HL-60 (cell line): ENCODE measurements around the gene JMJD1C.

Experiments
- DNase-seq, 2 experiments: peaks; one replicate each; pipeline ENCODE4 v3.0.0-alpha.2; 2010 to 2020; ENCODE audit warnings: low read depth in 1 of 2, low spot score in 1 of 2
- H3K27ac ChIP-seq: fragments of 250-450 bp; sonication (Bioruptor Pico); replicated peaks from 2 replicates; pipeline ENCODE4 v1.5.1; 2020; ENCODE audit warnings: mild to moderate bottlenecking, moderate library complexity
- H3K27me3 ChIP-seq: fragments of 250-450 bp; sonication (Bioruptor Pico); 2 replicates; pipeline ENCODE4 v1.5.1; 2021; ENCODE audit warnings: mild to moderate bottlenecking, moderate library complexity; ENCODE audit not compliant: insufficient read depth, poor library complexity, severe bottlenecking
- H3K4me3 ChIP-seq: replicated peaks from 2 replicates; pipeline ENCODE4 v1.5.1; 2011; ENCODE audit warnings: mild to moderate bottlenecking, control low read depth, low read length; ENCODE audit not compliant: insufficient read depth
- GABPA ChIP-seq: IDR thresholded peaks from 2 replicates; pipeline ENCODE4 v1.6.1; 2012; ENCODE audit warnings: low read depth
- POLR2AphosphoS5 ChIP-seq: IDR thresholded peaks from 2 replicates; pipeline ENCODE4 v1.6.1; 2012; ENCODE audit warnings: low read depth
- SPI1 ChIP-seq: IDR thresholded peaks from 2 replicates; pipeline ENCODE4 v1.6.1; 2012; ENCODE audit warnings: low read depth, mild to moderate bottlenecking, borderline replicate concordance
- TF ChIP-seq, protein P1 (sequence below): IDR thresholded peaks from 2 replicates; pipeline ENCODE4 v1.6.1; 2012; ENCODE audit warnings: low read depth; ENCODE audit not compliant: insufficient replicate concordance
- TF ChIP-seq, protein P2 (sequence below): IDR thresholded peaks from one replicate; pipeline ENCODE4 v1.5.1; 2011; ENCODE audit warnings: low read length, control low read depth, inconsistent platforms; ENCODE audit not compliant: insufficient read depth

The JMJD1C gene

DNA sequence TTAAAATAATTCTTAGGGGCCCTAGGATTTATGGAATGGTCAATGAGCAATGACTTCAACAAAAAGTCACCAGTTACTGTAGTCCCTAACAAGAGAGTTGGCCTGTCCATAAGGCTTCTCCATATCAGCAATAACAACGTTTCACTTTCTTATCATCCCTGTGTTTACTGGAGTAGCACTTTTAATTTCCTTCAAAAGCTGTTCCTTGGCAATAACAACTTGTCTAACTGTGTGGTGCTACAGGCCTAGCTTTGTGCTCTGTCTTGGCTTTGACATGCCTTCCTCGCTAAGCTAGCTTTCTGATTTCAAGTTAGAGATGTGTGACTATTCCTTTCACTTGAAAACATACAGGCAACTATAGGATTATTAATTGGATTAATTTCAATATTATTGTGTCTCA, 81.1 kb downstream of the JMJD1C start:
- no peak overlapping the region for H3K27ac ChIP-seq
- DNase-seq = no peak
- H3K4me3 ChIP-seq = no peak overlapping the region
- TF ChIP-seq, protein P1, sequence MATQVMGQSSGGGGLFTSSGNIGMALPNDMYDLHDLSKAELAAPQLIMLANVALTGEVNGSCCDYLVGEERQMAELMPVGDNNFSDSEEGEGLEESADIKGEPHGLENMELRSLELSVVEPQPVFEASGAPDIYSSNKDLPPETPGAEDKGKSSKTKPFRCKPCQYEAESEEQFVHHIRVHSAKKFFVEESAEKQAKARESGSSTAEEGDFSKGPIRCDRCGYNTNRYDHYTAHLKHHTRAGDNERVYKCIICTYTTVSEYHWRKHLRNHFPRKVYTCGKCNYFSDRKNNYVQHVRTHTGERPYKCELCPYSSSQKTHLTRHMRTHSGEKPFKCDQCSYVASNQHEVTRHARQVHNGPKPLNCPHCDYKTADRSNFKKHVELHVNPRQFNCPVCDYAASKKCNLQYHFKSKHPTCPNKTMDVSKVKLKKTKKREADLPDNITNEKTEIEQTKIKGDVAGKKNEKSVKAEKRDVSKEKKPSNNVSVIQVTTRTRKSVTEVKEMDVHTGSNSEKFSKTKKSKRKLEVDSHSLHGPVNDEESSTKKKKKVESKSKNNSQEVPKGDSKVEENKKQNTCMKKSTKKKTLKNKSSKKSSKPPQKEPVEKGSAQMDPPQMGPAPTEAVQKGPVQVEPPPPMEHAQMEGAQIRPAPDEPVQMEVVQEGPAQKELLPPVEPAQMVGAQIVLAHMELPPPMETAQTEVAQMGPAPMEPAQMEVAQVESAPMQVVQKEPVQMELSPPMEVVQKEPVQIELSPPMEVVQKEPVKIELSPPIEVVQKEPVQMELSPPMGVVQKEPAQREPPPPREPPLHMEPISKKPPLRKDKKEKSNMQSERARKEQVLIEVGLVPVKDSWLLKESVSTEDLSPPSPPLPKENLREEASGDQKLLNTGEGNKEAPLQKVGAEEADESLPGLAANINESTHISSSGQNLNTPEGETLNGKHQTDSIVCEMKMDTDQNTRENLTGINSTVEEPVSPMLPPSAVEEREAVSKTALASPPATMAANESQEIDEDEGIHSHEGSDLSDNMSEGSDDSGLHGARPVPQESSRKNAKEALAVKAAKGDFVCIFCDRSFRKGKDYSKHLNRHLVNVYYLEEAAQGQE = no peak
- TF ChIP-seq, protein P2, sequence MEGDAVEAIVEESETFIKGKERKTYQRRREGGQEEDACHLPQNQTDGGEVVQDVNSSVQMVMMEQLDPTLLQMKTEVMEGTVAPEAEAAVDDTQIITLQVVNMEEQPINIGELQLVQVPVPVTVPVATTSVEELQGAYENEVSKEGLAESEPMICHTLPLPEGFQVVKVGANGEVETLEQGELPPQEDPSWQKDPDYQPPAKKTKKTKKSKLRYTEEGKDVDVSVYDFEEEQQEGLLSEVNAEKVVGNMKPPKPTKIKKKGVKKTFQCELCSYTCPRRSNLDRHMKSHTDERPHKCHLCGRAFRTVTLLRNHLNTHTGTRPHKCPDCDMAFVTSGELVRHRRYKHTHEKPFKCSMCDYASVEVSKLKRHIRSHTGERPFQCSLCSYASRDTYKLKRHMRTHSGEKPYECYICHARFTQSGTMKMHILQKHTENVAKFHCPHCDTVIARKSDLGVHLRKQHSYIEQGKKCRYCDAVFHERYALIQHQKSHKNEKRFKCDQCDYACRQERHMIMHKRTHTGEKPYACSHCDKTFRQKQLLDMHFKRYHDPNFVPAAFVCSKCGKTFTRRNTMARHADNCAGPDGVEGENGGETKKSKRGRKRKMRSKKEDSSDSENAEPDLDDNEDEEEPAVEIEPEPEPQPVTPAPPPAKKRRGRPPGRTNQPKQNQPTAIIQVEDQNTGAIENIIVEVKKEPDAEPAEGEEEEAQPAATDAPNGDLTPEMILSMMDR = no peak
- no peak for TF ChIP-seq SPI1
- TF ChIP-seq GABPA = no peak
- TF ChIP-seq POLR2AphosphoS5 = no peak
- H3K27me3 ChIP-seq = no peaks in the 10 kb centered on the region

DNA sequence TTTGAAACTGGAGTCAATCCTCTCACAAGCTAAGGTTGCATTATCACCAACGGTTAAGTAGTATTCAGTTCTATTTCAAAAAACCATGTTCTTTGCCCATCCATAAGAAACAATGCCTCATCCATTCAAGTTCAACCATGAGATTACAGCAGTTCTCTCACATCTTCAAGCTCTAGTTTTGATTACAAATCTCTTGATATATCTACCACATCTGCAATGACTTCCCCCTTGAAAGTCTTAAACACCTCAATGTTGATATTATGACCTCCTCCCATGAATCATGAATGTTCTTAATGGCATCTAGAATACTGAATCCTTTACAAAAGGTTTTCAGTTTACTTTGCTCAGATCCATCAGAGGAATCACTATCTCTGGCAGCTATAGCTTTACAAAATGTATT, 81.8 kb downstream of the JMJD1C start:
- no peaks in the 10 kb centered on the region for H3K27me3 ChIP-seq
- DNase-seq = no peak
- H3K4me3 ChIP-seq = no peak overlapping the region
- H3K27ac ChIP-seq = no peak overlapping the region
- TF ChIP-seq SPI1 (no peak), GABPA (no peak), POLR2AphosphoS5 (no peak)
- TF ChIP-seq, protein P1 = no peak
- TF ChIP-seq, protein P2 = no peak

DNA sequence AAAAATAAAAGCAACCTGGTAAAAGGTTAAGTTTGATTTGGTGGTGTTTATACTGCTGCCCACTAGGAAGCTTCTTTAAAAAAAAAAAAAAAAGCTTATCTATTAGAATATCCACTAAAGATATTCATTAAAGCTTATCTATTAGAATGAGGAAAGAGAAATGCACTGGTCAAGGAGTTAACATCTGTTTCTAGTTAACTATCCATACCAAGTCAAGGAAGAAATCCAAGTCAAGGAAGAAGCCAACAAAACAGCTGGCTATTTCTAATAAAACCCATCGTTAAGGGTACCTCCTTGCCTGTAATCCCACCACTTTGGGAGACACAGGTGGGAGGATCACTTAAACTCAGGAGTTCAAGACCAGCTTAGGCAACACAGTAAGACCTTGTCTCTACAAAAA, 82.6 kb downstream of the JMJD1C start:
- TF ChIP-seq GABPA = no peak
- TF ChIP-seq, protein P1 = no peak
- no peak for TF ChIP-seq SPI1
- TF ChIP-seq, protein P2 = no peak
- no peak for TF ChIP-seq POLR2AphosphoS5
- Histone ChIP-seq H3K4me3 (no peak overlapping the region), H3K27ac (no peak overlapping the region), H3K27me3 (no peaks in the 10 kb centered on the region)
- DNase-seq = no peak
